ENCODE measurements around the gene PDIA4. TPM values are rescaled to one million over a fixed set of nuclear protein-coding genes. Genes with fewer than 3 reads are reported as not detected.

The PDIA4 gene
- total and polyA plus RNA-seq, 7 donors: 9.8 to 29.2 (median 14.5) TPM

DNA sequence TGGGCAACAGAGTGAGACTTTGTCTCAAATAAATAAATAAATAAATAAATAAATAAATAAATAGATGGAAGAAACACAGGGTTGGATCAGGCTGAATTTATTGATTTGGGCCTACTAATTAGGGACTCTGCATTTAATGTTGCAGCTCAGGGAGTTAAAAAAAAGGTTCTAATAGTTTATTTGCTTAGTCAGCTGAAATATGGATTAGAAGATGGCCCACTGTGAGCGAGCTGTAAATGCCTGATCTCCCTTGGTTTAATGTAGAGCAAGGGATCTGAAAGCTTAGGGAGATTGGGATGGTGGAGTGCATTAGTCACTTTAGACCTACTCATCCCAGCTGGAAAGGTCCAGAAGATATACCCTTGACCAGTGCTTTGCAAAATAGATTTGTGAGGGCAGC is 25.1 kb upstream of the PDIA4 start:
- intact Hi-C loops (cut with DNase I): no loop called here

DNA sequence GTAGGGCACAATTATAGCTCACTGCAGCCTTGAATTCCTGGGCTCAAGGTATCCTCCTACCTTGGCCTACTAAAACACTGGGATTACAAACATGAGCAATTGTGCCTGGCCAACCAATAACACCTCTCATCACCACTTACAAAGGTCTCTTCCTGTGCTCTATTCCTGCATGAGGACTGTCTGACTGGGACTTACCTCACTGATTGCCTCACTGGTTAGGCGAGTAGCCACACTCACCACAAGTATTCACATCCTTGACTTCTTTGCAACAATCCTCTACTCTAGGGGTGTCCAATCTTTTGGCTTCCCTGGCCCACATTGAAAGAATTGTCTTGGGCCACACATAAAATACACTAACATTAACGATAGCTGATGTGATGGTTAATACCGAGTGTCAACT is 22.6 kb upstream of the PDIA4 start:
- DNase-seq: no peak
- peaks cover 0 to 2% (median 0%) of the 10 kb centered on the region in 3 donors for H3K27me3 ChIP-seq (ENCODE audit: insufficient read depth in 3 of 3, low read length in 2 of 3)

More for the DNA sequence above, 25.1 kb upstream of the PDIA4 start:
- no peak overlapping the region for H3K4me3 ChIP-seq
- TF ChIP-seq, protein P1, sequence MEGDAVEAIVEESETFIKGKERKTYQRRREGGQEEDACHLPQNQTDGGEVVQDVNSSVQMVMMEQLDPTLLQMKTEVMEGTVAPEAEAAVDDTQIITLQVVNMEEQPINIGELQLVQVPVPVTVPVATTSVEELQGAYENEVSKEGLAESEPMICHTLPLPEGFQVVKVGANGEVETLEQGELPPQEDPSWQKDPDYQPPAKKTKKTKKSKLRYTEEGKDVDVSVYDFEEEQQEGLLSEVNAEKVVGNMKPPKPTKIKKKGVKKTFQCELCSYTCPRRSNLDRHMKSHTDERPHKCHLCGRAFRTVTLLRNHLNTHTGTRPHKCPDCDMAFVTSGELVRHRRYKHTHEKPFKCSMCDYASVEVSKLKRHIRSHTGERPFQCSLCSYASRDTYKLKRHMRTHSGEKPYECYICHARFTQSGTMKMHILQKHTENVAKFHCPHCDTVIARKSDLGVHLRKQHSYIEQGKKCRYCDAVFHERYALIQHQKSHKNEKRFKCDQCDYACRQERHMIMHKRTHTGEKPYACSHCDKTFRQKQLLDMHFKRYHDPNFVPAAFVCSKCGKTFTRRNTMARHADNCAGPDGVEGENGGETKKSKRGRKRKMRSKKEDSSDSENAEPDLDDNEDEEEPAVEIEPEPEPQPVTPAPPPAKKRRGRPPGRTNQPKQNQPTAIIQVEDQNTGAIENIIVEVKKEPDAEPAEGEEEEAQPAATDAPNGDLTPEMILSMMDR (IDR thresholded peaks at IDR 0.05): no peak
- no peaks in the 10 kb centered on the region for H3K4me1 ChIP-seq
- ATAC-seq (no peak), DNase-seq (no peak)
- 89 to 97% (median 96%) methylated on average over 1 of the region's 1 CpG for WGBS, 3 donors
- H3K36me3 ChIP-seq (ENCODE audit: insufficient read depth in 1 of 2, low read depth in 1 of 2): no peaks in the 10 kb centered on the region
- no peaks in the 10 kb centered on the region for H3K9me3 ChIP-seq
- peaks cover 0 to 2% (median 0%) of the 10 kb centered on the region in 3 donors for H3K27me3 ChIP-seq (ENCODE audit: insufficient read depth in 3 of 3, low read length in 2 of 3)
- H3K27ac ChIP-seq: no peak overlapping the region

DNA sequence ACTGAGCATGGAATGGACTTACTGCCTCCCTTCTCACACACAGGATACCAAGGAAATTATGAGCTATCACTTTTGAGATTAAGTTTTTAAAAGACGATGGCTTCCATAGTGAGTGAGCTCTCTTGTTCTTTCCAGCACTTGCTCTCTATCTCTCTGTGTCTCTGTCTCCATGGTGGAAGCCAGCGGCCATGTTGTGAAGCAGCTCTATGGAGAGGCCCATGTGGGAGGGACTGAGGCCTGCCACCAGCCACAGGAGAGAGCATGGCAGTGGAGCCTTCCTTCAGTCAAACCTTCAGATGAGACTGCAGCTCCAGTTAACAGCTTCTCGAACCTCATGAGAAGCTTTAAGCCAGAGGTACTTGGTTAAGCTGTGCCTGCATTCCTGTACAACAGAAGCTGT is 20.5 kb upstream of the PDIA4 start:
- intact Hi-C loops (cut with DNase I): no loop called here
- ATAC-seq (no peak), DNase-seq (no peak)
- Histone ChIP-seq H3K9me3 (no peaks in the 10 kb centered on the region), H3K4me3 (no peak overlapping the region), H3K4me1 (no peaks in the 10 kb centered on the region), H3K27me3 (ENCODE audit: insufficient read depth in 3 of 3, low read length in 2 of 3) (no peaks in the 10 kb centered on the region), H3K27ac (no peak overlapping the region), H3K36me3 (ENCODE audit: insufficient read depth in 1 of 2, low read depth in 1 of 2) (no peaks in the 10 kb centered on the region)
- WGBS, 3 donors: 62 to 75% (median 72%) methylated on average over 3 of the region's 3 CpGs
- TF ChIP-seq, protein P1 (IDR thresholded peaks at IDR 0.05): no peak

More for the DNA sequence above, 22.6 kb upstream of the PDIA4 start:
- H3K36me3 ChIP-seq (ENCODE audit: insufficient read depth in 1 of 2, low read depth in 1 of 2): no peaks in the 10 kb centered on the region
- no peak for ATAC-seq
- H3K4me3 ChIP-seq: no peak overlapping the region
- intact Hi-C loops (cut with DNase I): no loop called here
- H3K9me3 ChIP-seq: no peaks in the 10 kb centered on the region
- H3K27ac ChIP-seq: no peak overlapping the region
- 92 to 94% (median 94%) methylated on average over 3 of the region's 3 CpGs for WGBS, 3 donors
- H3K4me1 ChIP-seq: no peaks in the 10 kb centered on the region
- TF ChIP-seq, protein P1 (IDR thresholded peaks at IDR 0.05): no peak

DNA sequence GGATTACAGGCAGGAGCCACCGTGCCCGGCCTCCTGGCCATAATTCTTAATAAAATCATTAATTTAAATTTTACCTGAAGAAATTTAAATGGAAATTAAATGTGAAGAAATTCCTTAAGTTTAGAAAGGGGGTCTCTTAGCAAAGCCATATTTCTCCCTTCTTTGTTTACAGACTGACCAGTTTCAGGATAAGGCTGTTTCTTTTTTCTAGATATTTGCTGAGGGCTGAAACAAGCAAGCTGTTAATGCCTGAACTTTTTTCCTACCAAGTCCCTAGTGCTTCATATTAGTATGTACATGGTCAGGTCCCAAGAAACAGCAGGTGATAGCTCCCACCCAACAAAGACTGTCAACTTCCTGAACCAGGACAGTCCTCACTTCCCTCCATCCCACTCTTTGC is 18.1 kb upstream of the PDIA4 start:
- no peaks in the 10 kb centered on the region for H3K9me3 ChIP-seq
- TF ChIP-seq, protein P1 (IDR thresholded peaks at IDR 0.05): no peak
- no peak overlapping the region for H3K4me3 ChIP-seq
- ATAC-seq (no peak), DNase-seq (no peak)
- no peaks in the 10 kb centered on the region for H3K27me3 ChIP-seq (ENCODE audit: insufficient read depth in 3 of 3, low read length in 2 of 3)
- H3K4me1 ChIP-seq: no peaks in the 10 kb centered on the region
- intact Hi-C loops (cut with DNase I): no loop called here
- WGBS, 3 donors: 88 to 90% (median 89%) methylated on average over 2 of the region's 2 CpGs
- H3K27ac ChIP-seq: no peak overlapping the region
- H3K36me3 ChIP-seq (ENCODE audit: insufficient read depth in 1 of 2, low read depth in 1 of 2): no peaks in the 10 kb centered on the region

DNA sequence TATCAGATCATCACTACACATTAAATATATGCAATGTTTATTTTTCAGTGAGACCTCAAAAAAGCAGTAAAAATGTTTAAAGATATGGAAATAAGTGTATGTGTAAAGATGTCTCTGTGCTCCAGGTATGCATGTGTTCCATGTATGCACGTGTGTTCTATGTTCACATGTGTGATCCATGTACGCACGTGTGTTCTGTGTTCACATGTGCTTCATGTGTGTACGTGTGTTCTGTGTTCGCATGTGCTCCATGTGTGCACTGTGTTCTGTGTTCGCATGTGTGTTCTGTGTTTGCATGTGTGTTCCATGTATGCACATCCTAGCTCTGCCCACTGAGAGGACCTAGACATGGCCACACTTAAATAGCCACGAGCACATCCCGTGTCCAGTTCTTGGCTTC is 15.6 kb upstream of the PDIA4 start:
- Histone ChIP-seq H3K27ac (no peak overlapping the region), H3K36me3 (ENCODE audit: insufficient read depth in 1 of 2, low read depth in 1 of 2) (no peaks in the 10 kb centered on the region), H3K4me1 (no peaks in the 10 kb centered on the region), H3K4me3 (no peak overlapping the region), H3K27me3 (ENCODE audit: insufficient read depth in 3 of 3, low read length in 2 of 3) (no peaks in the 10 kb centered on the region), H3K9me3 (no peaks in the 10 kb centered on the region)
- 83 to 88% (median 85%) methylated on average over 8 of the region's 8 CpGs for WGBS, 3 donors
- no peak for ATAC-seq
- TF ChIP-seq, protein P1 (IDR thresholded peaks at IDR 0.05): no peak
- DNase-seq: no peak
- intact Hi-C loops (cut with DNase I): no loop called here
